ENCODE measurements around the gene RB1. TPM values are rescaled to one million over a fixed set of nuclear protein-coding genes. Genes with fewer than 3 reads are reported as not detected.

The RB1 gene
- total and polyA plus RNA-seq, 8 donors, result 9.3 to 53.6 (median 20.6) TPM

- no peak overlapping the region for H3K4me3 ChIP-seq
- H3K4me1 ChIP-seq, result peaks cover 0 to 15% (median 0%) of the 10 kb centered on the region in 4 donors
- no peak overlapping the region for H3K27ac ChIP-seq
- 86 to 94% (median 89%) methylated on average over 2 of the region's 2 CpGs for WGBS, 5 donors
- no peaks in the 10 kb centered on the region for H3K9me3 ChIP-seq
- no peak for DNase-seq
- H3K27me3 ChIP-seq, result no peaks in the 10 kb centered on the region
- intact Hi-C loops (cut with DNase I; ENCODE audit: low total_unique reads), result no loop called here
- H3K36me3 ChIP-seq, result peaks cover 24 to 77% (median 75%) of the 10 kb centered on the region in 4 donors
- TF ChIP-seq POLR2A (IDR thresholded peaks at IDR 0.05) (no peak), CTCF (IDR thresholded peaks at IDR 0.05) (no peak), POLR2AphosphoS5 (IDR thresholded peaks at IDR 0.05) (no peak), EP300 (IDR thresholded peaks at IDR 0.05) (no peak)
Observed at GRCh38 chr13:48264058-48264457, 39.5 kb upstream of the RB1 start.

GRCh38 chr13:48265217-48265815 is 38.2 kb upstream of the RB1 start:
- DNase-seq, result peak in 1 of 2 donors; percentile 13
- H3K36me3 ChIP-seq, result peaks cover 12 to 73% (median 70%) of the 10 kb centered on the region in 4 donors

GRCh38 chr13:48266150-48266549 is 37.4 kb upstream of the RB1 start:
- Histone ChIP-seq H3K4me3 (no peak overlapping the region), H3K27ac (no peak overlapping the region), H3K36me3 (peaks cover 12 to 65% (median 61%) of the 10 kb centered on the region in 4 donors), H3K27me3 (no peaks in the 10 kb centered on the region), H3K4me1 (peaks cover 0 to 10% (median 0%) of the 10 kb centered on the region in 4 donors), H3K9me3 (no peaks in the 10 kb centered on the region)
- no peak for DNase-seq
- TF ChIP-seq CTCF (IDR thresholded peaks at IDR 0.05) (no peak), POLR2AphosphoS5 (IDR thresholded peaks at IDR 0.05) (no peak), POLR2A (IDR thresholded peaks at IDR 0.05) (no peak), EP300 (IDR thresholded peaks at IDR 0.05) (no peak)
- intact Hi-C loops (cut with DNase I; ENCODE audit: low total_unique reads), result no loop called here

More at GRCh38 chr13:48265217-48265815, 38.2 kb upstream of the RB1 start:
- Histone ChIP-seq H3K4me1 (peaks cover 0 to 10% (median 0%) of the 10 kb centered on the region in 4 donors), H3K27ac (no peak overlapping the region), H3K27me3 (no peaks in the 10 kb centered on the region), H3K4me3 (no peak overlapping the region), H3K9me3 (no peaks in the 10 kb centered on the region)
- TF ChIP-seq POLR2A (IDR thresholded peaks at IDR 0.05) (no peak), POLR2AphosphoS5 (IDR thresholded peaks at IDR 0.05) (no peak), CTCF (IDR thresholded peaks at IDR 0.05) (no peak), EP300 (IDR thresholded peaks at IDR 0.05) (no peak)
- intact Hi-C loops (cut with DNase I; ENCODE audit: low total_unique reads), result no loop called here
- 77 to 89% (median 83%) methylated on average over 8 of the region's 8 CpGs for WGBS, 5 donors

GRCh38 chr13:48266701-48267639 is 36.6 kb upstream of the RB1 start:
- 92 to 97% (median 95%) methylated on average over 2 of the region's 2 CpGs for WGBS, 5 donors
- peaks cover 0 to 10% (median 0%) of the 10 kb centered on the region in 4 donors for H3K4me1 ChIP-seq
- intact Hi-C loops (cut with DNase I; ENCODE audit: low total_unique reads), result no loop called here

More at GRCh38 chr13:48266701-48267639, 36.6 kb upstream of the RB1 start:
- Histone ChIP-seq H3K9me3 (no peaks in the 10 kb centered on the region), H3K27ac (no peak overlapping the region), H3K36me3 (peaks cover 12 to 57% (median 53%) of the 10 kb centered on the region in 4 donors), H3K27me3 (no peaks in the 10 kb centered on the region), H3K4me3 (no peak overlapping the region)
- no peak for TF ChIP-seq POLR2A (IDR thresholded peaks at IDR 0.05)
- TF ChIP-seq CTCF (IDR thresholded peaks at IDR 0.05), result no peak
- no peak for TF ChIP-seq POLR2AphosphoS5 (IDR thresholded peaks at IDR 0.05)
- no peak for TF ChIP-seq EP300 (IDR thresholded peaks at IDR 0.05)
- no peak for DNase-seq
